ENCODE measurements around the gene PGGT1B.

The PGGT1B gene

GRCh38 chr5:115246361-115246991, 16.2 kb downstream of the PGGT1B start:
- CTCF ChIA-PET: interaction anchor here (0.7 to 9.2 kb wide), 14 partner anchors 8 to 1635 kb away, joined by 3 to 100 read pairs (median 6); no protein-coding TSS in a partner anchor
- no peak for DNase-seq (ENCODE audit: low read depth, low spot score)
- H3K4me3 ChIP-seq (ENCODE audit: low read depth, low read length): no peak overlapping the region
- POLR2A ChIA-PET: no interaction called here
- TF ChIP-seq, protein P1, sequence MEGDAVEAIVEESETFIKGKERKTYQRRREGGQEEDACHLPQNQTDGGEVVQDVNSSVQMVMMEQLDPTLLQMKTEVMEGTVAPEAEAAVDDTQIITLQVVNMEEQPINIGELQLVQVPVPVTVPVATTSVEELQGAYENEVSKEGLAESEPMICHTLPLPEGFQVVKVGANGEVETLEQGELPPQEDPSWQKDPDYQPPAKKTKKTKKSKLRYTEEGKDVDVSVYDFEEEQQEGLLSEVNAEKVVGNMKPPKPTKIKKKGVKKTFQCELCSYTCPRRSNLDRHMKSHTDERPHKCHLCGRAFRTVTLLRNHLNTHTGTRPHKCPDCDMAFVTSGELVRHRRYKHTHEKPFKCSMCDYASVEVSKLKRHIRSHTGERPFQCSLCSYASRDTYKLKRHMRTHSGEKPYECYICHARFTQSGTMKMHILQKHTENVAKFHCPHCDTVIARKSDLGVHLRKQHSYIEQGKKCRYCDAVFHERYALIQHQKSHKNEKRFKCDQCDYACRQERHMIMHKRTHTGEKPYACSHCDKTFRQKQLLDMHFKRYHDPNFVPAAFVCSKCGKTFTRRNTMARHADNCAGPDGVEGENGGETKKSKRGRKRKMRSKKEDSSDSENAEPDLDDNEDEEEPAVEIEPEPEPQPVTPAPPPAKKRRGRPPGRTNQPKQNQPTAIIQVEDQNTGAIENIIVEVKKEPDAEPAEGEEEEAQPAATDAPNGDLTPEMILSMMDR (IDR thresholded peaks at IDR 0.05; ENCODE audit: insufficient read depth, low read length, missing control alignments): peak; percentile 35

GRCh38 chr5:115243412-115243811, 19.3 kb downstream of the PGGT1B start:
- no peak for DNase-seq (ENCODE audit: low read depth, low spot score)
- TF ChIP-seq, protein P1 (IDR thresholded peaks at IDR 0.05; ENCODE audit: insufficient read depth, low read length, missing control alignments): no peak
- H3K4me3 ChIP-seq (ENCODE audit: low read depth, low read length): no peak overlapping the region
- CTCF ChIA-PET: interaction anchor here (1.4 to 9.2 kb wide), 3 partner anchors 8 to 145 kb away, joined by 3 to 100 read pairs (median 5); no protein-coding TSS in a partner anchor
- POLR2A ChIA-PET: no interaction called here

- TF ChIP-seq, protein P1 (IDR thresholded peaks at IDR 0.05; ENCODE audit: insufficient read depth, low read length, missing control alignments): no peak
- CTCF ChIA-PET: interaction anchor here (0.8 to 9.2 kb wide), 4 partner anchors 9 to 144 kb away, joined by 3 to 100 read pairs (median 4); no protein-coding TSS in a partner anchor
- POLR2A ChIA-PET: no interaction called here
- no peak overlapping the region for H3K4me3 ChIP-seq (ENCODE audit: low read depth, low read length)
- no peak for DNase-seq (ENCODE audit: low read depth, low spot score)
These were observed 20.6 kb downstream of the PGGT1B start for GRCh38 chr5:115241881-115242642.

DNA sequence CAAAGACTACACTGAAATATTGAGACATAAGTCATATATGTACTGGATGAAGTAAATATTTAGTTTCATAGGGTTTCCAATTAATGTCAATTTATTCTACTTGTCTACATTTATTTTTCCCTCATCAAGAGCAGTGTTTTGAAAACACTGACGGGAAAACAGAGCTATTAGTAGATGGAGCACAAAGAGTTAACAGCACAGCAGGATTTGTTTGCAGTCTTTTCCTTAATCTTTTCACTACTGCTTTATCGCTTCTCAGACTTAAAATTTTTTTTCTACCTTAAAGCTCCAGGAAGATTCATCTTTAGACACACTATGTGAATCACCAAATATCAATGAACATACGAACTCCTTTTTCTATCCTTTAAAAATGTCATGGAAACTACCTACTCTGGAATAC, 25.6 kb downstream of the PGGT1B start:
- POLR2A ChIA-PET: no interaction called here
- TF ChIP-seq, protein P1 (IDR thresholded peaks at IDR 0.05; ENCODE audit: insufficient read depth, low read length, missing control alignments): no peak
- no peak for DNase-seq (ENCODE audit: low read depth, low spot score)
- CTCF ChIA-PET: interaction anchor here (1.2 to 4.3 kb wide), 3 partner anchors 8 to 12 kb away, joined by 3 to 15 read pairs (median 3); no protein-coding TSS in a partner anchor
- H3K4me3 ChIP-seq (ENCODE audit: low read depth, low read length): no peak overlapping the region

DNA sequence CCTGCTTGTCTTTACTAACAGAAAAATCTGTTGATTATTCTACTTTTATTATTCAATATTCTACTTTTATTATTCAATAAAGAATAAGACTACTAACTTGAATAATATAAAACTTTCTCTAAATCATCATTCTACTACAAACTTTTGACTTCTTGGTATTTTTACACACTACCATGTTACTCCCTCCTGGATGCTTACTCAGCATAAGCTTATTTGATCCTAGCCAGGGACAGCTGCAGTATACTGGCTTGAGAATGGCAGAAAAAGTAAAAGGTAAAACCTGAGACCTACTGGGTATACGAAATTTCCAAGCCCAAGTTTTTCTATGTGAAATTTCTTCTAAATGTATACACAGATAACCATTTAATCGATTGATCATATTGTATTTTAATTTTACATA, 26.1 kb downstream of the PGGT1B start:
- TF ChIP-seq, protein P1 (IDR thresholded peaks at IDR 0.05; ENCODE audit: insufficient read depth, low read length, missing control alignments): no peak
- H3K4me3 ChIP-seq (ENCODE audit: low read depth, low read length): no peak overlapping the region
- DNase-seq (ENCODE audit: low read depth, low spot score): no peak
- POLR2A ChIA-PET: no interaction called here
- CTCF ChIA-PET: interaction anchor here (1.2 to 4.3 kb wide), 3 partner anchors 9 to 13 kb away, joined by 3 to 15 read pairs (median 3); no protein-coding TSS in a partner anchor

- CTCF ChIA-PET: interaction anchor here (1.3 to 2.8 kb wide), 4 partner anchors 14 to 27 kb away, joined by 3 to 11 read pairs (median 6); no protein-coding TSS in a partner anchor
- H3K4me3 ChIP-seq (ENCODE audit: low read depth, low read length): no peak overlapping the region
- TF ChIP-seq, protein P1 (IDR thresholded peaks at IDR 0.05; ENCODE audit: insufficient read depth, low read length, missing control alignments): no peak
- DNase-seq (ENCODE audit: low read depth, low spot score): no peak
- POLR2A ChIA-PET: no interaction called here
These were observed 31.1 kb downstream of the PGGT1B start for GRCh38 chr5:115231598-115231997.

Measured in AG04449 (cell line).